BE2C (cell line): ENCODE results near the gene SLC22A17.

Experiments
- DNase-seq: peaks from one replicate; pipeline ENCODE4 v3.0.0-alpha.2; 2020
- H3K27me3 ChIP-seq: fragments of 250-450 bp; sonication (Bioruptor Pico); 2 replicates; pipeline ENCODE4 v1.5.1; 2020; ENCODE audit warnings: mild to moderate bottlenecking
- H3K36me3 ChIP-seq: fragments of 250-450 bp; sonication (Bioruptor Pico); 2 replicates; pipeline ENCODE4 v1.5.1; 2020; ENCODE audit warnings: mild to moderate bottlenecking
- H3K4me1 ChIP-seq: fragments of 250-450 bp; sonication (Bioruptor Pico); 2 replicates; pipeline ENCODE4 v1.5.1; 2020
- H3K4me3 ChIP-seq: 2 replicates; pipeline ENCODE4 v1.5.1; 2011; ENCODE audit warnings: low read depth, low read length
- H3K9me3 ChIP-seq: fragments of 250-450 bp; sonication (Bioruptor Pico); 2 replicates; pipeline ENCODE4 v1.5.1; 2020
- TF ChIP-seq, protein P1 (sequence below): IDR thresholded peaks from 2 replicates; pipeline ENCODE4 v1.5.1; 2012; ENCODE audit warnings: mild to moderate bottlenecking, low read depth, low read length

The SLC22A17 gene

GRCh38 chr14:23361320-23361719 is 8.6 kb upstream of the SLC22A17 start:
- Histone ChIP-seq H3K36me3 (no peaks in the 10 kb centered on the region), H3K9me3 (no peaks in the 10 kb centered on the region), H3K4me1 (no peaks in the 10 kb centered on the region), H3K4me3 (no peak overlapping the region), H3K27me3 (no peaks in the 10 kb centered on the region)
- TF ChIP-seq, protein P1, sequence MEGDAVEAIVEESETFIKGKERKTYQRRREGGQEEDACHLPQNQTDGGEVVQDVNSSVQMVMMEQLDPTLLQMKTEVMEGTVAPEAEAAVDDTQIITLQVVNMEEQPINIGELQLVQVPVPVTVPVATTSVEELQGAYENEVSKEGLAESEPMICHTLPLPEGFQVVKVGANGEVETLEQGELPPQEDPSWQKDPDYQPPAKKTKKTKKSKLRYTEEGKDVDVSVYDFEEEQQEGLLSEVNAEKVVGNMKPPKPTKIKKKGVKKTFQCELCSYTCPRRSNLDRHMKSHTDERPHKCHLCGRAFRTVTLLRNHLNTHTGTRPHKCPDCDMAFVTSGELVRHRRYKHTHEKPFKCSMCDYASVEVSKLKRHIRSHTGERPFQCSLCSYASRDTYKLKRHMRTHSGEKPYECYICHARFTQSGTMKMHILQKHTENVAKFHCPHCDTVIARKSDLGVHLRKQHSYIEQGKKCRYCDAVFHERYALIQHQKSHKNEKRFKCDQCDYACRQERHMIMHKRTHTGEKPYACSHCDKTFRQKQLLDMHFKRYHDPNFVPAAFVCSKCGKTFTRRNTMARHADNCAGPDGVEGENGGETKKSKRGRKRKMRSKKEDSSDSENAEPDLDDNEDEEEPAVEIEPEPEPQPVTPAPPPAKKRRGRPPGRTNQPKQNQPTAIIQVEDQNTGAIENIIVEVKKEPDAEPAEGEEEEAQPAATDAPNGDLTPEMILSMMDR = no peak
- DNase-seq = no peak

DNA sequence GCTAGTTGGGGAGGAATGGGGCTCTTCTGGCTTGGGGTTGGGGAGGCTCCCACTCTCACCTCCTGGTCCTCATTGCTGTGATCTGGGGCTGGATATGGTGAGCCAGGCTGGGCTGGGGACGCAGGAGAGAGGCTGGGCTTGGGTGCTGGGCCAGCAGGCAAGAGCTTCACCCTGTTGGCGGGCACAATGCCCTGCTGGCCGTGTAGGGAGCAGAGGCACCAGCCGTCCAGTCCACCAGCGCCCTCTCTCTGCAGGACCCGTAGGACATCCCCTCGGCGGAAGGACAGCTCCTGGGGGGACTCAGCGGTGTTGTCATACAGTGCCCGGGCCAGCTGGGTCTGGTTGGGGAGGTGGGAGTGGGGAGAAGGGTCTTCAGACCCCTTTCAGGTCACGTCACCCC is 7.8 kb upstream of the SLC22A17 start:
- Histone ChIP-seq H3K27me3 (no peaks in the 10 kb centered on the region), H3K36me3 (no peaks in the 10 kb centered on the region)
- no peak for DNase-seq

GRCh38 chr14:23359722-23360447 is 7.2 kb upstream of the SLC22A17 start:
- H3K9me3 ChIP-seq = no peaks in the 10 kb centered on the region
- no peak for DNase-seq
- no peaks in the 10 kb centered on the region for H3K36me3 ChIP-seq
- no peaks in the 10 kb centered on the region for H3K27me3 ChIP-seq
- no peaks in the 10 kb centered on the region for H3K4me1 ChIP-seq
- H3K4me3 ChIP-seq = no peak overlapping the region
- TF ChIP-seq, protein P1 = no peak

More for the DNA sequence above, 7.8 kb upstream of the SLC22A17 start:
- Histone ChIP-seq H3K4me1 (no peaks in the 10 kb centered on the region), H3K4me3 (no peak overlapping the region), H3K9me3 (no peaks in the 10 kb centered on the region)
- TF ChIP-seq, protein P1 = peak; percentile 15; the same call in 1 of the 2 replicates

DNA sequence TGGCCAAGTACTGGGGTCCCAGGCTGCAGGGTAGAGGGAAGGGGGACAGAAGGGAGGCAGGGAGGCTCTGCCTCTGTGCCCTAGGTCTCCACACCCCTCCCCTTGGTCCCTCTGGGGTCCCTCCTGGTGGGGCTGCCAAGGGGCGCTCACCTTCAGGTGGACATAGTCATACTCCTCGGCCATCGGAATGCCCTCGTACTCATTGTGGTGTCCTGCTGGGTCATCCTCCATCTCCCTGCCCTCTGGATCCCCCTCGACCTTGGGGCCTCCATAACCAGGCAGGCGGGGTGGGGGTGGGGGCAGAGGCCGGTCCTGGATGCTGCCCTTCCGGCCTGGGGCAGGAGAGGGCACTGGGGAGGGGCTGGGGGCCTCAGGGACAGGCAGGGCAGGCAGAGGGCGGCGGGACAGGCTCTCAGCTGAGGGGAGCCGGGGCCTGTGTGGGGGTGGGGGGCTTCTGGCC is 6.5 kb upstream of the SLC22A17 start:
- TF ChIP-seq, protein P1 = no peak
- DNase-seq = no peak
- no peaks in the 10 kb centered on the region for H3K36me3 ChIP-seq
- H3K4me3 ChIP-seq = no peak overlapping the region
- no peaks in the 10 kb centered on the region for H3K4me1 ChIP-seq
- H3K9me3 ChIP-seq = no peaks in the 10 kb centered on the region
- no peaks in the 10 kb centered on the region for H3K27me3 ChIP-seq

GRCh38 chr14:23358553-23359166 is 6.0 kb upstream of the SLC22A17 start:
- Histone ChIP-seq H3K36me3 (no peaks in the 10 kb centered on the region), H3K27me3 (no peaks in the 10 kb centered on the region)

DNA sequence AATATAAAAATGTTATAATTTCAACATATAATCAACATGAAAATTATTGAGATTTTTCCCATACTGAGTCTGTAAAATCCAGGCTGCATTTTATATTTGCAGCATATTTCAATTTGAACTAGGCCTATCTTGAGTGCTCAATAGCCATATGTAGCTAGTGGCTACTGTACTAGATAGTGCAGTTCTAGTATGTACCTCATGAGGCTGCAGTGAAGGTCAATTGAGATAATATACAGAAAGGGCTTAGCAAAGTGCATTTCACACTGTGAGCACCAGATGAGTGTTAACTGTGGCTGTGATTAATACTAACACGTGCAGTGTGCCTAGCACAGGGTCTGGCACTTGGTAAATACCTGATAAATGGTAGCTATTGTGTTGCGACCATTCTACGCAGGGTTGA is 5.4 kb upstream of the SLC22A17 start:
- H3K27me3 ChIP-seq = no peaks in the 10 kb centered on the region
- no peak for DNase-seq
- H3K9me3 ChIP-seq = no peaks in the 10 kb centered on the region
- TF ChIP-seq, protein P1 = no peak
- no peak overlapping the region for H3K4me3 ChIP-seq
- H3K4me1 ChIP-seq = no peaks in the 10 kb centered on the region
- no peaks in the 10 kb centered on the region for H3K36me3 ChIP-seq

More at GRCh38 chr14:23358553-23359166, 6.0 kb upstream of the SLC22A17 start:
- TF ChIP-seq, protein P1 = no peak
- Histone ChIP-seq H3K4me3 (no peak overlapping the region), H3K4me1 (no peaks in the 10 kb centered on the region), H3K9me3 (no peaks in the 10 kb centered on the region)
- no peak for DNase-seq
